SH-SY5Y (cell line): ENCODE results near the gene TMEM91.

ENCODE experiments used
- GATA2 ChIP-seq: IDR thresholded peaks from 2 replicates; pipeline ENCODE4 v1.6.1; 2011; ENCODE audit warnings: mild to moderate bottlenecking, low read depth, low read length
- GATA3 ChIP-seq: IDR thresholded peaks from 2 replicates; pipeline ENCODE4 v1.6.1; 2011; ENCODE audit warnings: low read depth, mild to moderate bottlenecking, low read length, moderate library complexity

Gene TMEM91

DNA sequence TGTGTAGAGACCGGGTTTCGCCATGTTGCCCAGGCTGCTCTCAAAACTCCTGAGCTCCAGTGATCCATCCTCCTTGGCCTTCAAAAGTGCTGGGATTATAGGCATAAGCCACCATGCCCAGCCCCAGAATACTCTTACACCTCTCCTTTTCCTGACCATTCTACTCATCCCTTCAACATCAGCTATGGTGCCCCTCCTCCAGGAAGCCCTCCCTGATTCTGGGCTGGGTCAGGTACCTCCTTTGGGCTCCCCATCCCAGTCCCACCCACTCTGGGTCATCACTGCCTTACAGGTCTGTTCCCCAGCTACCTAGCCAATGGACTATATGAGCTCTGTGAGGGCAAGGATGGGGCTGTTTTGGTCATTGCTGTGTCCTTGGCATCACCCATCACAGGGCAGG lies 32.2 kb upstream of the TMEM91 start:
- TF ChIP-seq GATA3: no peak
- TF ChIP-seq GATA2: no peak

DNA sequence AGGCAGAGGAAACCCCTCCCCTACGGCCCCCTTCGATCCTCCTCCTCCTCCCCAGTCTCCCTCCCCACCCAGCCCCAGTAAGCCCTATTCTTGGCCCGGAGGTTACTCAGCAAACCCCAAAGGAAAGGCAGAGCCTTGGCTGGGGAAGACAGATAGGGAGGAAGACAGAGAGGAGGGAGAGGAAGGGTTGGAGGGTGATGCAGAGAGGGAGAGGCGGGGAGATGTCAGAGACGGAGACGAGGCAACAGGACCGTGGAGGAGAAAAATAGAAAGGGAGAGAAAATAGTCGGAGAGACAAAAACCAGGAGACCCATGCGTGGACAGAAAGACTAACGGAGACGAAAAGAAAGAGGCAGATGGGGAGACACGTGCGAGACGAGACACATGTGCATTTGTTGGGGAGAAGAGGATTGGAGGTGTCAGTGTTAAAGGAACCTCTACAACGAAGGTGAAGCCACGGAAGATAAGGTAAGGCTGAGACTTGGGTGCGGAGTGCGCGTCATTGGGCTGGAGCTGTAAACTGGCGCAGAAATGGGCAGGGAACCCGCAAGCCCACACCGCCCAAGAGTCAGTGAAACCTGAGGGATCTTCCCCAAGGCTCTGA lies 25.5 kb upstream of the TMEM91 start:
- no peak for TF ChIP-seq GATA3
- TF ChIP-seq GATA2: no peak

DNA sequence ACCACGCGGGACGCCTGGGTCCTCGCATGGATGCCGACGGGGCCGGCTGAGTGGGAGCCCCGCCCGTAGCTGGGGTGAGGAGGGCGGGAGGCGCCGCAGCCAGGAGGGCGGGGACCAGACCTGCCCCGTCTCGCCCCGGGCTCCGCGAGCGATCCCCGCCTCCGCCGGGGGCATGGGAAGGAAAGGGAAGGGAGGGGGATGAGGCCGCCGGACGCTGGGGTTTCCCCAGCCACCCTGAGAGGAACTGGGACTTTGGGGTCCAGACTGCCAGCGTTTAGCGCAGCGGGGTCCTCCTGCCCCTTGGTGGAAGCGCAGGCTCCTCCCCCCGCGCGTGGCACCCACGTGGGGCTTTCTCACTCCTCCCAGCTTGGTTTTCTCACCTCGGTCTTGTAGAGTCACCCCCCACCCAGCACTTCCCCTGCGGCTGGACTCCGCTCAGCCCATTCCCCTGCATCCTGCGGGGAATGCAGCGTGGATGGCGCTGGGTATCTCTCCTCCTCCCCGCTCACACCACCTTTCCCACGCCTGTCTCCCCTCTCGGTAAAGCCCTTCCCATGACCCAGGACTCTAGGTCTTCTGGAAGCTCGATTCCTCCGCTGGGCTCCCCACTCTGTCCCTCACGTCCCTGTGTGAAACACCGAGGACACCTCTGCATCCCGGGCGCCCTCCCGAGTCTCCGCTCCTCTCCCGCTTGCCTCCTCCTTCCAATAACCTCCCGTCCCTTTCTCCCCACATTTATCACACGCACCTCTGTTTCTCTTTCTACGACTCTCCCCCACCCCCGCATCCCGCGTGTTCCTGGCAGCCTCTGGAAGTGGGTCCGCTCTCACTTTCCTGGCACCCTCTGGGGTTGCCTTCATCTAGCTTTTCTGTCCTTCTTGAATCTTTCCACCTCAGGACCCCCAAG lies 24.7 kb upstream of the TMEM91 start:
- TF ChIP-seq GATA3 (no peak), GATA2 (no peak)

DNA sequence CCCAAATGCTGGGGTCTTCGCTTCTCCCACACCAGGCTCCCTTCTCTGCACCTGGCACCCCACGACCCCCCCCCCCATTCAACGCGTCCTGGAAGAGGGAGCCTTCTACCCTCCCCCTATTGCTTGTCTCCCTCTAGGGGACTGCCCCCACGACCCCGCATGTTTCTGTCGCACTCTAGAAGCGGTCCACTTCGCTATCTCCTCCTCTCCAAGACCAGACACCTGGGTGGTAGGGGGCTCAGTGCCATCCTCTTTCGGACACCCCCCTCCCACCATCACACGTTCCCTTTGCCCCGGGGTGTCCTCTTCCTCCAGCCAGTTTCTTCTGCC lies 24.1 kb upstream of the TMEM91 start:
- TF ChIP-seq GATA3: no peak
- no peak for TF ChIP-seq GATA2

DNA sequence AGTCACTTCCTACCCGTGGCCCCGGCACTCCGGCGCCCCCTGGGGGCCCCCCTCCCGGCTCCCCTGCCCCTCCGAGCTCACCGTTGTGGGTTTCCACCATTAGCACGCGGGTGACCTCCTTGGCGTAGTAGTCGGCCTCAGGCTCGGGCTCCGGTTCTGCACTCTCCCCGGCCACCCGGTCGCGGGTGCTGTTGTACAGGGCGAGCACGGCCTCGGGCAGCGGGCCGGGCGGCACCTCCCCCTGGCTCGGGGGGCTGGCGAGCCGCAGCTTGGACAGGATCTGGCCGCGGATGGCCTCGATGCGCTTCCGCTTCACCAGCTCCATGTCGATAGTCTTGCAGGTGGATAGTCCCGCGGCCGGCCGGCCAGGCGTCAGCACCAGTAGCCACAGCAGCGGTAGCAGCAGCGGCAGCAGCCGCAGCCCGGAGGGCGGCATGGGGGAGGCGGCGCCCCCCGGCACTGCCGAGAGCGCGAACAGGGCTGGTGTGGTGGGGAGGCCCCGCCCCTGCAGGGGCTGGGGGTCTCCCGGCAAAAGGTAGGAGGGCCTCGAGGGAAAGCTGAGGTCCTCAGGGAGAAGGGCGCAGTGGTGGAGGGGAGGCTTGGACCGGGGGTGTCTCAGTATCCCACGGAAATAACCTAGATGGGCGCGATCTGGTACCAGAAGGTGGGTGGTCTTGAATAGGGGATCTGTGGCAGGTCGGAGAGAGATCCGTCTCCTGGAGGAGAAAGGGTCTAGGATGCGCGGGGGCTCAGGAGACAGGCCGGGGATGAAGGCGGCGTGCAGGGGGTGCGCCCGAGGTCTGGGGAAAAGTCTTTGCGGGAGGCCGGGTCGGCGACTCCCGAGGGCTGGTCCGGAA lies 23.5 kb upstream of the TMEM91 start:
- TF ChIP-seq GATA3 (no peak), GATA2 (no peak)

DNA sequence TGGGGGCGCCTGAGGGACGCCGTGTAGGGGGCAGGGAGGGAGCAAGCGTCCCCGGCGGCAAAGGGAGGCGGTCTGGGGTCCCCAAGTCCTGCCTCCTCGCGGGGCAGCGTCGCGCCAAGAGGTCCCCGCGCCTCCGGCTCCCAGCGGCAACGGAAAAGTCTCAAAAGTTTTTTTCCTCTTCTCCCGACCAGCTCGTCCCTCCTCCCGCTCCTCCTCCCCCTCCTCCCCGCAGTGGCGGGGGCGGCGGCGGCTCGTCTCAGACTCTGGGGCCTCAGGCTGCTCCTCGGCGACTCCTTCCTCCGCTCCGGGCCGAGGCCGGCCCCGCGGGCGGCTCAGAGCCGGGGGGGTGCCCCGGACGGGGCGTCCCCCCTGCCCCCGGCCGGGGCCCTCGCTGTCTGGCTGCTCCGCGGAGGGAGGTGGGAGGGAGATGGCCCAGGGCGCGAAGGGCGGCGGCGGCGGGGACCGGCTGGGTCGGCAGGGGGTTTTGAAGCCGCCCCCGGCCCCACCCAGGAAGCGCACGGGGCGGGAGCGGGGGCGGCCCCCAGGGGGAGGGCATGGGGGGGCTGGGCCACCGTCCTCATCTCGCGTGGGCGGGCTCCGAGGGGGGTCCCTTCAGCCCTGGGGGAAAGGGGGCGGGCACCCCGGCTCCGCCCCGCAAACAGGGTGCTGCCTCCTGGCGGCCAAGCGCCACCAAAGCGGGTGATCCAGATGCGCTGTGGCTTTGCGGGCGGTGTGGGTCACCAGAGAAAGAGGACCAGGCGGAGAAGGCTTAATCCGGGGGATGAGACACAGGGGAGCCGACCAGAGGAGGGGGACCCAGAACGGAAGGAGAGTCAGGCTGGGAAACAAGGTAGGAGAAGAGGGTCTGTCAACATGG lies 22.6 kb upstream of the TMEM91 start, which contains the start of gene TGFB1:
TGFB1 (minus strand) TSS at position 457 of the 877 bp plus-strand sequence. CDS start 878 bp downstream, outside the sequence.
- no peak for TF ChIP-seq GATA2
- TF ChIP-seq GATA3: no peak

DNA sequence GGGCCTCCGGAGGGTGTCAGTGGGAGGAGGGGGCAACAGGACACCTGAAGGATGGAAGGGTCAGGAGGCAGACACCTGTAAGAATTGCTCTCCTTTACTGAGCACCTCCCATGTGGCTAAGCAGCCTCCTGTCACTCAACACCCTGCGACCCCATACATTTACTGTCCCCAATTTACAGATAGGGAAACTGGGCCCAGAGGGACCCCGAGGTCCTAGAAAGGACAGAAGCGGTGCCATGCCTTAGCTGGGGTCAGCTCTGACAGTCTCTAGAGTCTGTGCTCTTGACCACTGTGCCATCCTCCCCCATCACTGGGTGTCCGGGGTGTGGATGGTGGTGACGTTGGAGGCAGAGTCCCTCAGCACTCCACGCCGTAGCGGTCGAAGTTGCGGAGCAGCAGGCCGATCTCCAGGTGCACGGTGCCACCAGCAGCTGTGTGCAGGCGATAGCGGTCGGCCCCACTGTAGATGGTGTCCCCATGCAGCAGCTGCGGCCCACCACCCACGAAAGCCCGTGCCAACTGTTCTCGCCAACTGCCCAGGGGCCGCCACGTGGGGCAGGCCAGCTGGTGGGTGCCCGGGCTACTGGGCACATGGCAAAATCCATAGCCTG lies 21.9 kb upstream of the TMEM91 start:
- TF ChIP-seq GATA3: no peak
- TF ChIP-seq GATA2: no peak

DNA sequence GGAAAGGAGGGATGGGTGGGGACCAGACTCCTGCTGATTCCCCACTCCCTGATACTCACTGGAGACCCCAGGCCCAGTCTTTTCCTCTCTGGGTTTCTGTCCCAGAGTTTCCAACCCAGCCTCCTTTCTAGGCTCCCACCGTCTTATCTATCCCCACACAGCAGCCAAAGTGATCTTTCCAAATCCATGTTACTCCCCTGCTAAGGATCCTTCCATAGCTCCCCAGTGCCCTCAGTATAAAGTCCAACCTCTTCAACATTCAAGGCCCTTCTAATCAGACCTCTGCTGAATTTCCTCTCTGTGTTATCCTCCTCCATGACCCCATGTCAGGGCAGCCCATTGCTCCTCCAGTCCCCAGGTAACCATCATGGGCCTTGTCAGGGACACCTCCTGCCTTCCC lies 21.3 kb upstream of the TMEM91 start:
- TF ChIP-seq GATA2: no peak
- no peak for TF ChIP-seq GATA3

DNA sequence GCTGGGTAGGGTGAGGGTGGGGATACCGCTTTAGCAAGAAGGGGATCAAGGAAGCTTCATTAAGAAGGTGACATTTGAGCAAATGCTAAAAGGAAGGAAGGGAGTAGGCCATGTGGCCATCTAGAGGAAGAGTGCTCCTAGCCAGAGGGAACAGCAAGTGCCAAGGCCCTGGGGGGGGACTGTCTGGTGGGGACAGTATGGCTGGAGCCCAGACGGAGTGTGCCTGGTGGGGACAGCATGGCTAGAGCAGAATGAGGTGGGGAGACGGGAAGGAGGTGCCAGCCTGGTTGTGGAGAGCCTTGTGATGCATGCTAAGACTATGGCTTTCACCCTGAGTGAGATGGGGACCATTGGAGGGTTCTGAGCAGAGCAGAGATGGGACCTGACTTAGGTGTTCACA lies 20.5 kb upstream of the TMEM91 start:
- TF ChIP-seq GATA3 (no peak), GATA2 (no peak)

DNA sequence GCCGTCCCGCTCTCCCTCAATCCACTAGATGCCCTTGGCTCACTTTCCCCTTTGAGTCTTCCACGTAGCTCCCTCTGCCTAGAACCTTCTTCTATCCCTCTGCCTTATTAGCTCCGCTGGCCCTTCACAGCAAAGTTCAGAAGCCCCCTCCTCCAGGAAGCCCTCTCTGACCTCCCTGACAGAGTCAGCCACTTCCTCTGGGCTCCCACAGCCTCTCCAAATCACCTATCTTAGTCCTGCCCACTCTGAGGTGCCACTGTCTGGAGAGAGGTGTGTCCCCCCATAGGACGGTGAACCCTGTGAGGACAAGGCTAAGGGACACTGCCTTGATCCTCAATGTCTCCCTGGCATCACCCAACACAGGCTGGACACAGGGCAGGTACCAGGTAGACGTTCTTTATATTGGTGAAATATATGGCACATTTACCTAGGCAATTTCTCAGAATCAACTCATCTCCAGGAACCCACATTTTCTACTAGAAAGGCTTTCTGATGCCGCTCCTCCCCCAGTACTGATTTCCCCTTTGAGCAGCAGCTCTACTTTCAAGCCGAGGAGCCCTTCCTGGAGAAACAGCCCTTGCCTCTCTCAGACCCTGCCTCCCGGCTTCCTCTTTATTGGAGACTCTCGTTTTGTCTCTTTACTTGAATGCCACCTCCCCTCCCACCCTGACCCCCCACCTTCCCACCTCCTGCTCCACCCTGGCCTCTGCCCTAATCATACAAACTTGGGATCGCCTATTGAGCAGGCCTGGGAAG lies 19.2 kb upstream of the TMEM91 start:
- no peak for TF ChIP-seq GATA3
- TF ChIP-seq GATA2: no peak

DNA sequence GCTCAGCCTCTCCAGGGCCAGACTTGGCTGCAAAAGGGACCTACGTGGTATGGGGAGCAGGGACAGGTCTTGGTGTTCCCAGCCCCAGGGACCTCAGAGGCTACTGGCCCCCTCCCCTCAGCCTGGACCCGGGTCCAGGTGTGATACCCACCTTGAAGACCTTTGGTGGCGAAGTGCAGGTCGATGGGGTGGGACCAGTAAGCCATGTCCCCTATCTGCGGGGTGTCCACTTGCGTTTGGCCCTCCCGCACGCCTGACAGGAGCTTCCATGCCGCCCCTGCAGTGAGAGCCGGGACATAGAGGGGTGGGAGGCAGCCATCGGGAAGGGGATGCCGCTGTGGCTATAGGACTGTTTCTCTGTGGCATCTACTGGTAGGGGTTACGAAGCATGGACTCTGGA lies 18.6 kb upstream of the TMEM91 start:
- no peak for TF ChIP-seq GATA3
- TF ChIP-seq GATA2: no peak

DNA sequence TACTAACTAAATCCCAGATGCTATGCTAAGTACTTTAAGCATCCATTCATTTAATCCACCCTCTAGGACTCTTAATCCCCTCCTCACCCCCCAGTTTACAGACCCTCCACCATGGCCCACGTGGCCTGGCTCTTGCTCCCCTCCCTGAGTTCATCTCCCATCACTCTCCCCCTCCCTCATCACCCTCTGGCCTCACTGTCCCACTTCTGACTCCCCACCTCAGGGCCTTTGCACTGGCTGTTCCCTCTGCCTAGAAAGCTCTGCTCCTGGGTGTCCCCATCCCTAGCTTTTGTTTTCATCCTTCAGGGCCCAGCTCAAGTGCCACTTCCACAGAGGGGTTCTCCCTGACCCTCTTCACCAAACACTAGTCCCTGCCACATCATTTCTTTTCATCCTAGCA lies 16.6 kb upstream of the TMEM91 start:
- TF ChIP-seq GATA3: no peak
- no peak for TF ChIP-seq GATA2
